Raji (cell line): ENCODE measurements around the gene NR5A1.

Source experiments
- POLR2A ChIP-seq: IDR thresholded peaks from 2 replicates; pipeline ENCODE4 v1.6.1; 2011; ENCODE audit warnings: low read depth, low read length, control low read depth; ENCODE audit not compliant: insufficient read depth

The NR5A1 gene

DNA sequence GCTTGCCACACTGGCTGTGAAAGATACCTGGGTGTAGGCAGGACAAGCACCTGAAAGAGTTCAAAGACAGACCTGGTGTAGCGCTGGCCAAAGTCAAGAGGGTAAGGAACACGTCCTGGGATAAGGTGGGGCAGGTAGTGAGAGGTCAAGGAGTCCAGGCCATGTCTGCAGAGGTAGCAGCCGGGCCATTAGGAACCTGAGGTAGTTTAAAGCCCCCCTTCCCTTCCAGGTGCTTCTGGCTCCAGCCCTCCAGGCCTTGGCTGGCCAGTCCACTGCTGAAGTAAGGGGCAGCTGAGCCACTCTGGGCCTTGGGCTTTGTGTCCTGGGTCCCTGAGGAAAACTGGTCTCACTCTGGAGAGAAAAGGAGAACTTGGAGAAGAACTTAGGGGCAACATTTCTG, 13.9 kb upstream of the NR5A1 start:
- no peak for TF ChIP-seq POLR2A

DNA sequence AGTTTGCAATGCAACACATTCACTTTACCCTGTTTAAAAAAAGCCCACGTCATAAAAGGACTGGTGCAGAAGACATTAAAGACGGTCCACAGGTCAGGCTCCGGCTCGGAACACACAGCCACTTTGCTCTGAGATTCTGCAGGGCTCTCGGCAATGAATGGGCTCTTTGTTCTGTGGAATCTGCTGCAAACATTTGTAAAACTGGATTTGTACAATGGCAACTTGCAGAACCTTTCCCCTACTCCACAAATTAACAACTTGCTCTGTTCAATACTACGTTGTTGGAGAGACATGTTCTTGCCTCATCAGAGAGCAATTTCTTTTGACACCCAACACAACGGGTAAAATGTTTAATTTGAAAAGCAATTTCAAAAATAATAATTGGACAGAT, 13.0 kb upstream of the NR5A1 start:
- no peak for TF ChIP-seq POLR2A

DNA sequence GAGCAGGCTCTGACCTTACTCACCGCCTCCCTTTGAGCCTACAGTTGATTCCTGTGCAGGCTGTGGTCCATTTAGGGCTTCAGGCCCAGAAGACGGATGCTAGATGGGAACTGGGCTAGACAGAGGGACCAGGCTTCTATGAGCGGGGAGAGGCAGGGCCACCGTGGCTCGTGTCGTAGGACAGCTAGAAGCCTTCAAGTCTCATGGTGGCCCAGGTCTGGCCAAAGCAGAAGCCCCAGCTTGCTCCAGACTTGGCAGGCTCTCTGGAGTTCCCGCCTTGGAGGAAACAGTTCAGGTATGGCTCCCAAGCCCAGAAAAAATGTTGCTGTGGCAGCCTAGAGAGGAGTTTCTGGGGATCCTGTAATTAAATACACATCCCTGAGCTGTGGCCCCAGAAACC, 10.9 kb upstream of the NR5A1 start:
- no peak for TF ChIP-seq POLR2A

DNA sequence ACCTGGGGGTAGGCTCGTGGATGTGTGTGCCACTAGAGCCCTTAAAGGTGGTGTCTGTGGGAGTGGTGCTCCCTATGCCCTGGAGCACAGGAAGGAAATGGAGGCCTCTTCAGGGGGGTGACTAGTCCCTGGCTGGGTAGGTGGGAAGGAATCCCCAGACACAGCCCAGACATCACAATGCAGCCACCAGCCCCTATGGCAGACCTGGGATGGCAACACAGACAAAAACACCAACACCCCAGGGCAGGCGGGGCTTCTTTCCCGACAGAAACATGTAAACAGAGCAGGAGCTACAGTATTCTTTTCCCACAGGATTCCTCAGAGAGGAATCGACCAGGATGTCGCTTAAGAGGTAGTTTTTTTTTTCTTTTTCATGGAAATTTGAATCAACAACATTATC, 10.4 kb upstream of the NR5A1 start:
- no peak for TF ChIP-seq POLR2A

DNA sequence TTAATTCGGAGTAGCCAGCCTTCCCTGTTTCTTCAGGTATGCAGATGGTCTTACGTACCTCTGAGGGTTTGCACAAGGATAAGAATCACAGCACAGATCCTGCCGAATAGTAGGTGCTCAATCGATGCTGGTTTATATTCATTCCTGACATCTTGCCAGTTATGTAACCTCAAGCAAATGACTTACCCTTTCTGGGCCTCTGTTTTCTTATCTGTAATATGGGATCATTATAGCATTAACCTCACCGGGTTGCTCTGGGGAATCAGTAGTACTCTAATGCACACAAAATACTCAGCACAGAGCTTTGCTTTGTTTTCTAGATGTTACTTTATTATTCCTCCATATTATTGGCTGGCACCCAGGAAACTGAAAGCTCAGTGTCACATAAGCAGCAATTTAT, 7.7 kb upstream of the NR5A1 start:
- no peak for TF ChIP-seq POLR2A

DNA sequence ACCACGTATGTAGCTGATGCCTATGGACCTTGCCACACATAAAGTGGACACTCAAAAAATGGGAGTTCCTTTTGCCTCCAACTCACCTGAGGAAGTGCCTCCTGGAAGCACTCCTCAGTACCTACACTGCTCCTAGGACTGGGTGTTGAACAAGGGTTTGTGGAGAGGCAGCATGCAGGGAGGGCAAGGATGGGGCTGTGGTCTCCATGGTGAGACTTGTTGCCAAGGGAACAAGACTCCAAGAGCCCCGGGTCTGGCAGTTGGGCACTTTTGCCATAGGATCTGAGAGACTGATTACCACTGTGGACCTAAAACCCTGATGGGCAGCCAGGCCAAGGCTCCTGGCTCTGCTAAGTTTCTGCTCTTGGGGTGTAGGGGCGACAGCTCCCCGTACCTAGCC, 6.9 kb upstream of the NR5A1 start:
- no peak for TF ChIP-seq POLR2A

DNA sequence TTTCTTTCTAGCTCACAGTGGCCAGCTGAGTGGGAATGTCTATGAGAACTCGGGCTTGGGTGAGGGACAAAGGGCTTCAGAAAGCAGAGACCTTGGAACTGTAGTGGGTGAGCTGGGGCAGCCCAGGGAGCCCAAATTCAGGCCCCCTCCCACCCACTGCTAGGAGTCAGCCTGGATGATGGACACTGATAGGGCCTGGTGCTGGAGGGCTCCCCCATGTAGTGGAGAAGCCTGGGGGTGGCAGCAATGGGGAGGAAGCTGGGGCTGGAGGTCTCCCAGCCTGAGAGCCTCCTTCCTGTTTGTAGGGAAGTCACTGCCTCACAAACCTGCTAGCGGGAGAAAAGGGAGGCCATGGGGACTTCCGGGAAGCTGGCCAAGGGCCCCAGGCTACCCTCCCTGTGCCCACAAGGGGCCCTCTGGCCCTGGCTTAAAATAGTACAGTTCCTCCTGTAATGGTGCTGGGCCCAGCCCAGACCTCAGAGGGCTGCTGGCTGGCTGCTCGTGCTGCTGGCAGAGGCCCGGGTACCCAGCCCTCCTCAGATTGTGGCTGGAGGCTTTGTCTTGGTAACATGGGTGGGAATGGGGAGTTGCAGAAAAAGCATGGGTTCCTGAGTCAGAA, 6.3 kb upstream of the NR5A1 start:
- TF ChIP-seq POLR2A = no peak

DNA sequence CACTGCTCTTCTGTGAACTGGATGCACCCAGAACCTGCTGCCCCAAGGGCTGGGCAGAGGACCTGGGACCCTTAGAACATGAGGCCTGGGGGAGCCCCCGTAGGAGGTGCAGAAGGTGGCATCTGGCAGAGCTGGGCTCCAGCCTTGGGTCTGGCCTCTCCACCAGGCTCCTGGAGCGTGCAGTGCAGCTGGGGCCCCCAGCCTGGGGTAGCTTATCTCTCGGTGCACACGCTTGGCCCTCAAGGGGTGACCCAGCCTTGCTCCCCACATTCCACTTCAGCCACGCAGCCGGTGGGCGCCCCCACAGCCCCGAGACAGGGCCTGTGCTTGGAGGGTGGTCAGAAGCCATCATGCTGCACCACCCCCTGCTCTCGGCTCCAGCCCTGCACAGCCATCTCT, 5.6 kb upstream of the NR5A1 start:
- no peak for TF ChIP-seq POLR2A

DNA sequence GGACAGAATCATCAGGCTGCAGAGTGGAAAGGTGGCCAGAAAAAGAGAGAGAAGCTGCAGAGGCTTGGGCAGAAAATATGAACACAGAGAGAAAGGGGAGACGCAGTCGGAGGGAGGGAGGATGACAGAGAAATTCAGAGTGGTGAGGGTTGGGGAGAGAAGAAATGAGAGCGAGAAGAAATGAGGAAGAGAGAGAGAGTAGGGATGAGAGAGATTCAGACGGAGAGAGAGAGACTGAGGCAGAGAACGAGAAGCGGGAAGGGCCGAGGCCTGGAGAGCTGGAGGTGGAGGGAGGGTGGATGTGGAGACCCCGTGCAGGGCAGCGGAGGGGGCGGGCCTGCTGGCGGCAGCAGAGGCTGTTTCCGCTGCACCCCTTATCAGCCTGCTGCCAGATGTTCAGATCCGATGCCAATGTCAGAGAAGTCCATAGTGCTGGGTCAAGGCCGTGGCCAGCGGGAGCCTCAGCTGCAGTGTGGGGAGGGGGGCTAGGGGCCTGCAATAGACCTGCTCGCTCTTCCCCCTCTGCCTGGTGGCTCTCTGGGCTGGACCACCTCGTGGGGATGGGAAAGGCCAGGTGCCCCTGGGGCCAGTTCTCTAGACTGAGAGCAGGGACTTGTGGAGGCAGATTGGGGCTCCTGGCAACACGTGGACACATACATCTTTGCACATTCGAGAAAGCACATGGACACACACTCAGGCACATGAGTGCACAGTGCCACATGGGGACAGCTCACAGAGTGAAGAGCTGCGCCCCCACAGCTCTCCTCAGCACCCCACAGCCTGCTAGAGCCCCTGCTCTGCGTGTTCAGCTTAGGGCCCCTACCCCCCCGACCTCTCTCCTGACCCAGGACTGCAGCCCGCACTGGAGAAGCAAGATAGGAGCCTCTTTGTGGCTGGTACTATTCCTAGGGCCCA, 4.9 kb upstream of the NR5A1 start:
- TF ChIP-seq POLR2A = no peak

DNA sequence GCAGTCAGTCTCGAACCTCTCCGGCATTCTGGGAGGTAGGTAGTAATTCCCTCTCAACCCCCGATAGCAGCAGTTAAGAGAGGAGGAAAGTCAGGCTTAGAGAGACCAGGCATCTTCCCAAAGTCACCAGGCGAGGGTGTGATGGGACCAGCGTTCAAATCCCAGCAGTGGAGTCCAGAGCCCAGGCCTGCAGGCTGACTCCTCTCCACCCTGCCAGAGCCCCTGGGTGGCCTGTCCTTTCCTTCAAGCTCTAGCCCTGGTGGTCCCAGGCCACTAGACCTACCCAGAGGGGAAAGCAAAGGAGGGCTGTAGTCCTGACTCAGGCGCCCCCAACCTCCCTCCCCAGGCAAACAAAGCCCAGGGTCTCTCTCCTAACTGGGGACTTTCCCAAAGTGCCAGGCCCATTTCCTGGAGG, 4.2 kb upstream of the NR5A1 start:
- no peak for TF ChIP-seq POLR2A

DNA sequence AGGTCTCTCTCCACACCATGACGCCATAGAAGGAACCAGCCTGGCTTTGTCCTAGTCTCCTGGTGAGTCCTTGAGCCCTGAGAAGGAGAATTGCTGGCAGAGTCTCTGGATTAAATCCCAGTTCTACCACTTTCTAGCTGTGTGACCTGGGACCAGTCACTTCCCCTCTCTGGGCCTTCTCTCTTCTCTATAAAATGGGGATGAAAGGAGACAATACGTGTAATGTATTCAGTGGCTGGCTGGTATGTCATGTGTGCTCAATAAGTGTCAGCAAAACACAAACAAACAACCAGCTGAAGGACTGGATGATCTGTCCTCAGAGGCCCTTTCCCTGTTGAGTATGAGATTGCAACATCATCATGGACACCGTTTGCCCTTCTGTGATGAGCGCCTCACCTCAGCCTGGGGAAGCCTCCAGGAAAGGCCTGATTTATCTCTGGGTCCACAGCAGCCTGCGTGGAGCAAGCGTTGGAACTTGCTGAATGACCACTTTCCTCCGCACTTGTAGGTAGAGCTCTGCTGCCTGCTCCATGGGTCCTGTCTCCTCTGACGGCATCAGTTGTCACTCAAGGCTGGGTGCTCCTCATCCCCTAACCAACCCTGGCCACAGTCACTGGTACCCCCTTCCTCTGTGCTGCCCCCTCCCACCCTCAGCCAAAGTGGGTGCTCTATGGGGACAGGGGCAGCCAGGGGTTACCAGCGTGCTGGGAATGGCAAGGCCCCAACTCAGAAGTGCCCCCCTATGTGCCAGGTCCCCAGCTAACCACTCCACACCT, 3.6 kb upstream of the NR5A1 start:
- no peak for TF ChIP-seq POLR2A

DNA sequence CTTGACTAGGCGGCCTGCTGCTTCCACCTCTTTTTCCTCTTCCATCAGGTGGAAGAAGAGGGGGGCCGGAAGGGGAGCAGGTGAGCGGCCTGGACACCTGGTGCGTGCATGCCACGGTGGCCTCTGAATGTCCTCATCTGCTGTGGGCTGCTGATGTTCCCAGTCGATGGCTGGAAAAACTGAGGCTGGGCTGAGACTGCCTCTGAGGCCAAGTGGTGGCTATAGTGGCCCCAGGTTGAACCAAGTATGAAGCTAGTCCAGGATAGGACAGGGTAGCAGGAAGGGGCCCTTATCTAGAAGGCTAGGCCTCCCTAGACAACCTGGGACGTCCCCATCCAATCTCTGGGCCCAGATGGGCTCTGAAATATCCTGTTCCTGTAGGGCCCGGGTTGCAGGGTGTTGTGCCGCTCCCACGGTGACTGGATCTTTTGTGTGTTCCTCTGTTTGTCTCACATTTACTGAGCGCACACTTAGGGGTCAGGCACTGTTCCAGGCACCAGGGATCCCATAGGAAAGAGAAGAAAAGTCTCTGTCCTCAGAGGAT, 753 bp upstream of the NR5A1 start:
- no peak for TF ChIP-seq POLR2A

DNA sequence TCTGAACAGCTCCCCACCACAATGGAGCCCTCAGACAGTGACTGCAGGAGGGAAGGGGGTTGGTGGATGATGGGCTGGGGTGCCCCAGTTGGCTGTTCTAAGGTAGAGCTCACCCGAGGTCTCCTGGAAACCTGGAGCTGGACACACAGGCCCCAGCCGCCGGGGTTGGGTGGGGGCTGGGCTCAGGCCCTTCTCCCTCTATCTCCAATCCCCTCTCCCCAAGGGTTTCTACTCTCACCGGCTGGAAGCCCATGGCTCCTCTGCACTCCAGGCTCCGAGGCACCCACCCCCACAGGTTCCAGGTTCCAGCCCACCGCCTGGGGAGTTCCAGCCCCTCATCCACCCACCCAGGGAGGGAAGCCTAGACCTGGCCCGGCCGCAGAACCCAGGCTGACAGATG, 766 bp downstream of the NR5A1 start:
- no peak for TF ChIP-seq POLR2A

DNA sequence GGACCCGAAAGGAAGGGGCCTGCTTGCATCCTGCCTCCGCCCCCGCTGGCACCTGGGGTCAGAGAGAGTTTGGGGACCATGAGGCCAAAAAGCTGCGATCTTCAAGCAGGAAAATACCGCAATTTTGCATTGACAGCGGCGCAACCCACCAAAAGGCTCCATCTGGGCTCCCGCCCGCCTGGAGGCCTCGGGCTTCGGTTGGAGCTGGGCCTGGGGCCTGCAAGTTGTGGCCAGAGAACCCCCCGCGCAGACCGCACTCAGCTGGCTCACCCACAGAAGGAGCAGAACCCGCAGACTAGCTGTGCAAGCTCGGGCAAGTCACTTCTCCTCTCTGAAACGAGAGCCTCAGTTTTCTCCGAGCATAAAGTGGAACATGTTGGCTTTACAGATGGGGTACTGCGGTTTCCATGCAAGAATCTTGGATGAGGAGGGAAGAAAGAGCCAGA, 1.3 kb downstream of the NR5A1 start:
- no peak for TF ChIP-seq POLR2A
